H1 (cell line): ENCODE data around the gene MLYCD. TPM values are rescaled to one million over a fixed set of nuclear protein-coding genes. Genes with fewer than 3 reads are reported as not detected.

ENCODE experiments used
- CTCF ChIA-PET: fragments of 300-600 bp; sonication (Branson Sonifier 250); formaldehyde crosslinking; loops from one replicate; lab custom pipeline; 2021; ENCODE audit not compliant: partially characterized antibody; lab: Charles Lee
- POLR2A ChIA-PET: fragments of 300-600 bp; sonication (Branson Sonifier 250); formaldehyde crosslinking; loops from one replicate; lab custom pipeline; 2021; ENCODE audit warnings: inconsistent platforms; ENCODE audit not compliant: partially characterized antibody; lab: Charles Lee
- DNase-seq, 2 experiments: peaks; one replicate each; pipeline versions ENCODE4 v3.0.0 to v3.0.0-alpha.2; 2010 to 2022; ENCODE audit warnings: low spot score in 2 of 2, low read depth in 1 of 2, mixed read lengths in 1 of 2
- FAIRE-seq: peaks from 2 replicates; lab custom pipeline; 2011; peaks lifted over from hg19 to GRCh38; lab: Jason Lieb, UNC
- H2AFZ ChIP-seq: 2 replicates; pipeline ENCODE4 v1.8.1; 2012; ENCODE audit warnings: low read length, inconsistent platforms
- H2AK5ac ChIP-seq: 2 replicates; pipeline ENCODE4 v1.6.1; 2013; ENCODE audit warnings: low read depth, low read length
- H2BK120ac ChIP-seq: replicated peaks from 2 replicates; pipeline ENCODE3; 2013; ENCODE audit warnings: low read depth, low read length, inconsistent platforms
- H2BK12ac ChIP-seq: 2 replicates; pipeline ENCODE4 v1.6.1; 2013; ENCODE audit warnings: low read depth, low read length
- H2BK15ac ChIP-seq: 2 replicates; pipeline ENCODE4 v1.6.1; 2013; ENCODE audit warnings: low read length
- H2BK20ac ChIP-seq: 2 replicates; pipeline ENCODE4 v1.6.1; 2013; ENCODE audit warnings: low read length
- H2BK5ac ChIP-seq: 2 replicates; pipeline ENCODE4 v1.6.1; 2013; ENCODE audit warnings: low read depth, low read length
- H3K14ac ChIP-seq: 2 replicates; pipeline ENCODE4 v1.6.1; 2013; ENCODE audit warnings: inconsistent platforms; ENCODE audit not compliant: insufficient read length
- H3K18ac ChIP-seq: 2 replicates; pipeline ENCODE4 v1.6.1; 2013; ENCODE audit warnings: low read length; ENCODE audit errors: extremely low read depth
- H3K23ac ChIP-seq: 2 replicates; pipeline ENCODE4 v1.6.1; 2013; ENCODE audit warnings: inconsistent platforms; ENCODE audit not compliant: insufficient read length
- H3K23me2 ChIP-seq: 2 replicates; pipeline ENCODE4 v1.6.1; 2013; ENCODE audit warnings: low read depth, low read length
- H3K27ac ChIP-seq: 2 replicates; pipeline ENCODE4 v1.6.1; 2011; ENCODE audit warnings: low read depth, low read length, inconsistent platforms
- H3K27me3 ChIP-seq, 4 experiments: replicated peaks in 1 of 4; 1 replicate in 1 of 4; 2 replicates in 3 of 4; pipeline versions ENCODE4 v1.6.1 to v1.8.1; 2011 to 2013; ENCODE audit warnings: low read length in 3 of 4, mild to moderate bottlenecking in 3 of 4, inconsistent platforms in 2 of 4, mixed read lengths in 2 of 4, moderate library complexity in 1 of 4; ENCODE audit not compliant: control insufficient read depth in 3 of 4, insufficient read depth in 3 of 4; ENCODE audit errors: extremely low read depth in 1 of 4
- H3K36me3 ChIP-seq, 4 experiments: 2 replicates each; pipeline versions ENCODE4 v1.6.1 to v1.8.1; 2011 to 2013; ENCODE audit warnings: mild to moderate bottlenecking in 4 of 4, low read length in 3 of 4, moderate library complexity in 2 of 4, control low read depth in 1 of 4, inconsistent platforms in 1 of 4; ENCODE audit not compliant: insufficient read depth in 4 of 4, control insufficient read depth in 2 of 4
- H3K4ac ChIP-seq: replicated peaks from 2 replicates; pipeline ENCODE3; 2013; ENCODE audit warnings: low read length, low read depth, mixed read lengths, inconsistent platforms; ENCODE audit not compliant: insufficient read length
- H3K4me1 ChIP-seq, 4 experiments: replicated peaks in 1 of 4; 1 replicate in 1 of 4; 2 replicates in 3 of 4; pipeline versions ENCODE4 v1.6.1 to v1.8.1; 2011 to 2013; ENCODE audit warnings: low read length in 3 of 4, inconsistent platforms in 2 of 4, mixed read lengths in 1 of 4; ENCODE audit not compliant: insufficient read depth in 4 of 4, control insufficient read depth in 3 of 4
- H3K4me2 ChIP-seq, 2 experiments: 2 replicates each; pipeline versions ENCODE4 v1.6.1 to v1.8.1; 2011 to 2013; ENCODE audit warnings: low read depth in 2 of 2, low read length in 2 of 2, control low read depth in 1 of 2, inconsistent platforms in 1 of 2, mild to moderate bottlenecking in 1 of 2; ENCODE audit not compliant: insufficient read depth in 1 of 2
- H3K4me3 ChIP-seq, 4 experiments: fragments of 200-600, 300-600 bp in 1 of 4; sonication (generic), shearing (Covaris generic), sonication (Bioruptor Twin) in 1 of 4; 2 replicates each; pipeline versions ENCODE4 v1.5.1 to v1.8.1; 2011 to 2016; ENCODE audit warnings: low read length in 4 of 4, low read depth in 3 of 4, control low read depth in 2 of 4, inconsistent platforms in 2 of 4, mild to moderate bottlenecking in 2 of 4, mixed read lengths in 1 of 4, moderate library complexity in 1 of 4; ENCODE audit not compliant: insufficient read depth in 2 of 4; ENCODE audit errors: extremely low read depth in 1 of 4
- H3K56ac ChIP-seq: replicated peaks from 2 replicates; pipeline ENCODE3; 2013; ENCODE audit warnings: low read depth, mild to moderate bottlenecking, mixed read lengths, low read length, inconsistent platforms; ENCODE audit not compliant: insufficient read length
- H3K79me1 ChIP-seq: 2 replicates; pipeline ENCODE4 v1.6.1; 2013; ENCODE audit warnings: low read depth, low read length, control low read depth
- H3K79me2 ChIP-seq, 2 experiments: 2 replicates each; pipeline versions ENCODE4 v1.6.1 to v1.8.1; 2012 to 2013; ENCODE audit warnings: low read length in 2 of 2, mild to moderate bottlenecking in 2 of 2, inconsistent platforms in 1 of 2; ENCODE audit not compliant: insufficient read depth in 2 of 2, control insufficient read depth in 1 of 2
- H3K9ac ChIP-seq, 4 experiments: replicated peaks in 1 of 4; 1 replicate in 1 of 4; 2 replicates in 3 of 4; pipeline versions ENCODE4 v1.6.1 to v1.8.1; 2011 to 2013; ENCODE audit warnings: low read depth in 3 of 4, low read length in 3 of 4, control low read depth in 2 of 4, mild to moderate bottlenecking in 2 of 4, moderate library complexity in 2 of 4, inconsistent platforms in 1 of 4; ENCODE audit errors: extremely low read depth in 1 of 4
- H3K9me3 ChIP-seq, 2 experiments: 2 replicates each; pipeline versions ENCODE4 v1.6.1 to v1.8.1; 2012 to 2013; ENCODE audit warnings: mild to moderate bottlenecking in 2 of 2, moderate library complexity in 2 of 2, control low read depth in 1 of 2, inconsistent platforms in 1 of 2, low read depth in 1 of 2, low read length in 1 of 2, mixed read lengths in 1 of 2; ENCODE audit not compliant: insufficient read depth in 2 of 2
- H4K20me1 ChIP-seq, 2 experiments: replicated peaks in 1 of 2; 2 replicates each; pipeline versions ENCODE3 to v1.8.1; 2011 to 2013; ENCODE audit warnings: inconsistent platforms in 2 of 2, low read length in 2 of 2, mild to moderate bottlenecking in 1 of 2; ENCODE audit not compliant: insufficient read depth in 2 of 2, control insufficient read depth in 1 of 2
- H4K5ac ChIP-seq: 2 replicates; pipeline ENCODE4 v1.6.1; 2013; ENCODE audit warnings: low read length, low read depth, mixed read lengths, inconsistent platforms; ENCODE audit not compliant: insufficient read length
- H4K8ac ChIP-seq: 2 replicates; pipeline ENCODE4 v1.8.0; 2013; ENCODE audit warnings: mild to moderate bottlenecking, moderate library complexity, low read length, inconsistent platforms; ENCODE audit not compliant: insufficient read depth; ENCODE audit errors: extremely low read depth
- H4K91ac ChIP-seq: replicated peaks from 2 replicates; pipeline ENCODE3; 2013; ENCODE audit warnings: low read length, mixed read lengths, inconsistent platforms; ENCODE audit not compliant: insufficient read length
- ASH2L ChIP-seq: fragments of 200-600, 300-600 bp; sonication (generic); IDR thresholded peaks from one replicate; pipeline ENCODE4 v1.7.1; 2017; ENCODE audit warnings: low read length
- BRCA1 ChIP-seq: IDR thresholded peaks from 2 replicates; pipeline ENCODE4 v1.6.1; 2012; ENCODE audit warnings: low read depth, low read length, improper control_type of control experiment
- CREB1 ChIP-seq: IDR thresholded peaks from 2 replicates; pipeline ENCODE4 v1.6.1; 2012; ENCODE audit warnings: inconsistent platforms
- E2F6 ChIP-seq: IDR thresholded peaks from 2 replicates; pipeline ENCODE4 v1.6.1; 2012; ENCODE audit warnings: inconsistent platforms
- HDAC2 ChIP-seq, 2 experiments: fragments of 300-600 bp in 1 of 2; sonication (generic) in 1 of 2; IDR thresholded peaks; 2 replicates each; pipeline ENCODE4 v1.6.1; 2011 to 2012; ENCODE audit warnings: low read depth in 2 of 2, low read length in 2 of 2, mild to moderate bottlenecking in 2 of 2, moderate library complexity in 2 of 2, borderline replicate concordance in 1 of 2, inconsistent platforms in 1 of 2
- JUN ChIP-seq: IDR thresholded peaks from 2 replicates; pipeline ENCODE4 v1.6.1; 2011; ENCODE audit warnings: low read depth, mild to moderate bottlenecking, improper control_type of control experiment, low read length
- POLR2A ChIP-seq, 2 experiments: IDR thresholded peaks; 1 replicate in 1 of 2; 2 replicates in 1 of 2; pipeline ENCODE4 v1.6.1; 2011; ENCODE audit warnings: low read depth in 2 of 2, low read length in 2 of 2, mild to moderate bottlenecking in 2 of 2; ENCODE audit errors: control extremely low read depth in 1 of 2
- RBBP5 ChIP-seq: IDR thresholded peaks from 2 replicates; pipeline ENCODE4 v1.7.1; 2012; ENCODE audit warnings: low read depth, mild to moderate bottlenecking, inconsistent platforms, low read length, moderate library complexity, borderline replicate concordance
- SRF ChIP-seq: IDR thresholded peaks from 2 replicates; pipeline ENCODE4 v1.6.1; 2011; ENCODE audit warnings: mild to moderate bottlenecking, low read depth, low read length, moderate library complexity
- TAF7 ChIP-seq: optimal IDR thresholded peaks from 2 replicates; pipeline ENCODE3; 2011; ENCODE audit warnings: low read depth, mild to moderate bottlenecking, inconsistent platforms, low read length, moderate library complexity, borderline replicate concordance
- USF2 ChIP-seq: IDR thresholded peaks from 2 replicates; pipeline ENCODE4 v1.6.1; 2011; ENCODE audit warnings: low read length, improper control_type of control experiment
- YY1 ChIP-seq: IDR thresholded peaks from 2 replicates; pipeline ENCODE4 v1.6.1; 2011; ENCODE audit warnings: low read depth, mild to moderate bottlenecking, low read length
- WGBS, 2 experiments: shearing (Covaris generic) in 1 of 2; methylation state at CpG; one replicate each; pipeline versions ENCODE4 v1.1.6 to v1.1.7; 2013 to 2015; ENCODE audit warnings: low lambda C conversion rate in 2 of 2, mixed read lengths in 2 of 2, inconsistent platforms in 1 of 2, low coverage in 1 of 2, missing lambda C conversion rate in 1 of 2; ENCODE audit not compliant: insufficient replicate concordance in 2 of 2, insufficient coverage in 1 of 2, insufficient read length in 1 of 2; ENCODE audit errors: extremely low coverage in 1 of 2, missing lambda C conversion rate in 1 of 2; 5-methylcytosine and 5-hydroxymethylcytosine counted together
- polyA plus RNA-seq, 7 experiments: library from polyadenylated mRNA; depleted of rRNA in 3 of 7; stranded (reverse) in 5 of 7; unstranded in 2 of 7; fragments of >200 nt in 5 of 7; fragments of 200-250 nt in 2 of 7; gene quantifications; 1 replicate in 5 of 7; 2 replicates in 1 of 7; 4 replicates in 1 of 7; pipeline versions ENCODE4 v1.2.1 to v1.2.3, GENCODE V29; 2011 to 2013; ENCODE audit warnings: missing spikeins in 2 of 7, mixed read lengths in 2 of 7
- total RNA-seq: library from RNA; stranded (reverse); fragmentation: NEBNext Ultra II Directional; extraction: Animal tissue kit (Norgen Biotek cat#: 25700); gene quantifications from 2 replicates; pipeline ENCODE4 v1.2.1, GENCODE V29; 2021

MLYCD gene
- total and polyA plus RNA-seq, 2 of the 8 experiments (the other 6 are each of a cell fraction or from before 2014, with no cell fraction given) = 3.7 to 7.0 TPM

GRCh38 chr16:83939266-83939855 is 40.4 kb downstream of the MLYCD start:
- peaks cover 0 to 5% (median 3%) of the 10 kb centered on the region in 4 experiments; a peak in 3 of 7 replicates for H3K4me1 ChIP-seq
- H4K5ac ChIP-seq = no peak overlapping the region
- no peaks in the 10 kb centered on the region for H3K79me2 ChIP-seq
- H4K91ac ChIP-seq = no peak overlapping the region
- H3K18ac ChIP-seq = no peak overlapping the region
- peaks cover 0 to 8% of the 10 kb centered on the region in 2 experiments for H4K20me1 ChIP-seq
- FAIRE-seq (no peak), DNase-seq (no peak)
- ChIA-PET POLR2A (interaction anchor here (0.6 to 3.4 kb wide), 4 partner anchors 8 to 14 kb away, joined by 3 to 19 read pairs (median 4); no protein-coding TSS in a partner anchor), CTCF (interaction anchor here (1.0 to 5.0 kb wide), 6 partner anchors 10 to 127 kb away, joined by 3 to 35 read pairs (median 4); no protein-coding TSS in a partner anchor)
- no peak overlapping the region for H2AK5ac ChIP-seq
- no peak overlapping the region for H3K4me2 ChIP-seq
- WGBS, 2 experiments = 91% methylated on average over 12 of the region's 12 CpGs; no CpG with 5 or more reads in 1 of the 2 experiments
- H2BK120ac ChIP-seq = no peak overlapping the region
- no peak overlapping the region for H3K14ac ChIP-seq
- no peak overlapping the region for H3K4me3 ChIP-seq
- H3K79me1 ChIP-seq = no peaks in the 10 kb centered on the region
- H2AFZ ChIP-seq = no peak overlapping the region
- no peaks in the 10 kb centered on the region for H3K36me3 ChIP-seq
- H2BK12ac ChIP-seq = no peak overlapping the region
- H3K4ac ChIP-seq = no peak overlapping the region
- H3K56ac ChIP-seq = no peak overlapping the region
- no peak overlapping the region for H3K27ac ChIP-seq
- H2BK15ac ChIP-seq = no peak overlapping the region
- H3K9ac ChIP-seq = no peak overlapping the region
- H2BK5ac ChIP-seq = no peak overlapping the region
- H4K8ac ChIP-seq = no peak overlapping the region
- H3K23ac ChIP-seq = no peak overlapping the region
- no peaks in the 10 kb centered on the region; a peak in 2 of 7 replicates for H3K27me3 ChIP-seq
- H2BK20ac ChIP-seq = no peak overlapping the region
- no peaks in the 10 kb centered on the region for H3K9me3 ChIP-seq
- H3K23me2 ChIP-seq = no peaks in the 10 kb centered on the region
- no peak for TF ChIP-seq SRF
- TF ChIP-seq USF2 = no peak
- no peak for TF ChIP-seq YY1
- TF ChIP-seq JUN = no peak
- TF ChIP-seq ASH2L = no peak
- TF ChIP-seq CREB1 = no peak
- no peak for TF ChIP-seq TAF7
- no peak for TF ChIP-seq E2F6
- no peak for TF ChIP-seq POLR2A (IDR thresholded peaks at IDR 0.05; ENCODE audit: control extremely low read depth in 1 of 2, low read depth in 2 of 2, low read length in 2 of 2)
- no peak for TF ChIP-seq RBBP5
- TF ChIP-seq BRCA1 = no peak
- TF ChIP-seq HDAC2 (IDR thresholded peaks at IDR 0.05; ENCODE audit: borderline replicate concordance in 1 of 2, low read depth in 2 of 2, low read length in 2 of 2) = no peak
